Ascending aorta (tissue), 2 donors: ENCODE results near the gene MEG3. TPM values are rescaled to one million over a fixed set of nuclear protein-coding genes. Genes with fewer than 3 reads are reported as not detected.

ENCODE experiments used
- DNase-seq, 2 donors: peaks; one replicate each; pipeline ENCODE4 v3.0.0-alpha.2; 2019; ENCODE audit warnings: low spot score in 2 of 2
- H3K27ac ChIP-seq, 2 donors: fragments of 200-600 bp; sonication (generic); one replicate each; pipeline ENCODE4 v1.5.1; 2016 to 2017; ENCODE audit warnings: mild to moderate bottlenecking in 1 of 2
- H3K27me3 ChIP-seq: fragments of 200-600 bp; sonication (generic); one replicate; pipeline ENCODE4 v1.5.1; 2017
- H3K36me3 ChIP-seq, 2 donors: fragments of 200-600 bp; sonication (generic); one replicate each; pipeline ENCODE4 v1.5.1; 2016
- H3K4me1 ChIP-seq, 2 donors: fragments of 200-600 bp; sonication (generic); one replicate each; pipeline ENCODE4 v1.5.1; 2016 to 2017; ENCODE audit warnings: mild to moderate bottlenecking in 1 of 2
- H3K4me3 ChIP-seq, 2 donors: fragments of 200-600 bp; sonication (generic); one replicate each; pipeline ENCODE4 v1.5.1; 2016 to 2017; ENCODE audit warnings: mild to moderate bottlenecking in 1 of 2
- H3K9me3 ChIP-seq, 2 donors: fragments of 200-600 bp; sonication (generic); one replicate each; pipeline ENCODE4 v1.5.1; 2016
- intact Hi-C: fragments of 100-400 bp; cut with DNase I; formaldehyde crosslinking; loops from one replicate; pipeline ENCODE4 v1.15.1; 2023
- total RNA-seq: library from RNA; depleted of rRNA; stranded (reverse); fragments of >200 nt; gene quantifications from one replicate; pipeline ENCODE4 v1.1.0, GENCODE V29; 2016
- TF ChIP-seq, protein P1 (sequence below), 3 experiments: fragments of 200-600 bp in 2 of 3; fragments of 450-650 bp in 1 of 3; sonication (generic) in 2 of 3; IDR thresholded peaks; one replicate each; pipeline ENCODE4 v1.5.1; 2016 to 2019; ENCODE audit warnings: antibody characterized with exemption in 3 of 3, mild to moderate bottlenecking in 1 of 3, moderate library complexity in 1 of 3

The MEG3 gene
- total RNA-seq, 1 donor from 2014 or later, result 105 TPM

DNA sequence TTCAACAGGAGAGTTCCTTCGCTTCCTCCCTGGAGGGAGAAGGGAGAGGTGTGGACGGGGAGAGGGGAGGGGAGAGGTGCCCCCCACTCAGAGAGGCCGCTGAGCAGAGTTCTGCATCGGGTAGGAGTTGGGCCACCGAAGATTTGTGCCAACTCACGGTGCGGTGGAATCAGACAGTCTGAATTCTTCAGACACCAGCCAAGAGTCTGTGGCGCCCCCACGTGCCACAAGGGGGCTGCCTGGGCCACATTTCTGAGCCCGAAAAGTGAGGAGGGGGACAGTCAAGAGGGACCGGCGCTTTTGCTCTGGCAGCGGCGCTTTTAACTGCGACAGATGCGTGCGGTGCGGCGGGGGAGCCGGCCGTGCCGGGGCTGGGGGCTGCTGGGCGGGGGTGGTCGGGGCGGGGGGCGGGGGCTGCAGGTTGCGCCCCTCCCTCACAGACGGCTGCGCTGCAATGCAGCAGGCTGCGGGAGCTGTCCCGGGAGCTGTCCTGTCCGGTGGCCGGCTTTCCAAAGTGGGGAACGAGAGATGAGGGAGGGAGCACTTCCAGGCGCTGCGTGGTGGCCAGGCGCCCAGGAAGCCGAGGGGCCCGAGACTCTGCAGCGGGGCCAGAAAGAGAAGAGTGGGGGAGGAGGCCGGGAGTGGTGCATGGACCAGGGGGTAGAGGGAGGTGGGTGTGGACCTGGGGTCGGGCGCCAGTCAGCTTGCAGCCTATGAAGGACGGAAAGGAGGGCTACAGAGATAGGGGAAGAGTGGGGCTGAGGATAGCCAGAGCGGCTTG lies 78.6 kb downstream of the MEG3 start:
- Histone ChIP-seq H3K4me1 (no peaks in the 10 kb centered on the region), H3K4me3 (no peak overlapping the region), H3K27me3 (no peaks in the 10 kb centered on the region), H3K27ac (no peak overlapping the region), H3K36me3 (no peaks in the 10 kb centered on the region), H3K9me3 (no peaks in the 10 kb centered on the region)
- TF ChIP-seq, protein P1, sequence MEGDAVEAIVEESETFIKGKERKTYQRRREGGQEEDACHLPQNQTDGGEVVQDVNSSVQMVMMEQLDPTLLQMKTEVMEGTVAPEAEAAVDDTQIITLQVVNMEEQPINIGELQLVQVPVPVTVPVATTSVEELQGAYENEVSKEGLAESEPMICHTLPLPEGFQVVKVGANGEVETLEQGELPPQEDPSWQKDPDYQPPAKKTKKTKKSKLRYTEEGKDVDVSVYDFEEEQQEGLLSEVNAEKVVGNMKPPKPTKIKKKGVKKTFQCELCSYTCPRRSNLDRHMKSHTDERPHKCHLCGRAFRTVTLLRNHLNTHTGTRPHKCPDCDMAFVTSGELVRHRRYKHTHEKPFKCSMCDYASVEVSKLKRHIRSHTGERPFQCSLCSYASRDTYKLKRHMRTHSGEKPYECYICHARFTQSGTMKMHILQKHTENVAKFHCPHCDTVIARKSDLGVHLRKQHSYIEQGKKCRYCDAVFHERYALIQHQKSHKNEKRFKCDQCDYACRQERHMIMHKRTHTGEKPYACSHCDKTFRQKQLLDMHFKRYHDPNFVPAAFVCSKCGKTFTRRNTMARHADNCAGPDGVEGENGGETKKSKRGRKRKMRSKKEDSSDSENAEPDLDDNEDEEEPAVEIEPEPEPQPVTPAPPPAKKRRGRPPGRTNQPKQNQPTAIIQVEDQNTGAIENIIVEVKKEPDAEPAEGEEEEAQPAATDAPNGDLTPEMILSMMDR (IDR thresholded peaks at IDR 0.05), result no peak
- intact Hi-C loops, result no loop called here
- DNase-seq, result no peak

DNA sequence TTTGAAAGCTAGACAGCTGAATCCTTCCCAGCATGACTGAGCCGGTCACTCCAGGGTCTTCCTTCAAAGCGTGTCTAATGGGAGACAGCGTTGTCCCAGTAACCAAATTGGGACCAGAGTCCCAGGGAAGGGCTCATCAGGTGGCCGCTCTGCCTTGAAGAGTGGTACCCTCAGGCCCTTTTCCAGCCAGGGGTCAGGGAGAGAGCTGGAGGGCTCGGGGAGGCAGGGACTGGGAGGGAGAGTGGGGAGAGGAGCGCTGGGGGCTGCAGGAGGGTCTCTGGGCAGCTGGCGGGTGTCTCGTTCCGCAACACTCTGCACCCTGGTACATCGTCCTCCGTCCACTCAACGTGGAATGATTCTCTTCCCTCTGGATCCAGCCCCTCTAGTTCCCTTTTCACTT lies 79.2 kb downstream of the MEG3 start:
- Histone ChIP-seq H3K27ac (no peak overlapping the region), H3K27me3 (no peaks in the 10 kb centered on the region), H3K9me3 (no peaks in the 10 kb centered on the region), H3K4me3 (no peak overlapping the region), H3K4me1 (no peaks in the 10 kb centered on the region), H3K36me3 (no peaks in the 10 kb centered on the region)
- no peak for DNase-seq
- TF ChIP-seq, protein P1 (IDR thresholded peaks at IDR 0.05), result no peak
- intact Hi-C loops, result no loop called here

DNA sequence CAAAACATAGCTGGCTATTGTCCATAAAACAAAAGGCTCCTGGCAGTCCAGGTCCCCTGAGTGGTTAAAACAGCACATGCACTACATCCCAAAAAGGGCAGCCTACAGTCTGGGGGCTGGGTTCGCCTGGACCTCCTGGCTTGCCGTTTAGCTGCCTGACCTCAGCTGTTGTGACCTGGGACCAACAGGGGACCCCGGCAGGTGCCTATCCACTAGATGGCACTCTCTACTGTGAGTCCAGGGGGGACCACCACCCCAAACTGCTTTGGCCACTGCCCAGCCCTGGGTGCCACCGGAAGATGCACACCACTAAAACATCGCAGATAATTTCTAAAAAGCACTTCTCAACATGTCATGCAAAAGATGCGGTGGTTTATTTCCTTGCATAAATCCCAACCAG lies 80.5 kb downstream of the MEG3 start:
- Histone ChIP-seq H3K36me3 (no peaks in the 10 kb centered on the region), H3K27me3 (no peaks in the 10 kb centered on the region), H3K9me3 (no peaks in the 10 kb centered on the region), H3K4me1 (no peaks in the 10 kb centered on the region), H3K27ac (no peak overlapping the region), H3K4me3 (no peak overlapping the region)
- DNase-seq, result no peak
- TF ChIP-seq, protein P1 (IDR thresholded peaks at IDR 0.05), result no peak
- intact Hi-C loops, result no loop called here

DNA sequence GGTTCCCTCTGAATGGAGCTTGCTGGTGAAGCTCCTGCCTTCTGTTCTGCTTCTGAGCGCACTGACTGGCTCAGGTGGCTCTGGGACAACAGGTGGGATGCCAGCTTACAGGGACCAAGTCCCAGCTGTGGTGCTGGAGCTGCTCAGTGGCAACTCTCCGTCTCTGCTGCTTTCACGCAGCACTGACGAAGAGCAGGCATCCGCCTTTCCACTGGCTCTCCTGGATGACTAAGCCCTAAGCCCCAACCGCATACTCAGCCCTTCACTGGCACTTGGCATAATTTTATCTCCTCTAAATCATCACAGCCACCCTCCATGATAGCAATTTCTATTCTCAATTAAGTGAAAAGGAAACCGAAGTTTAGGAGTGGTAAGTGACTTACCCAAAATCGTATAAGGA lies 81.3 kb downstream of the MEG3 start:
- Histone ChIP-seq H3K4me3 (no peak overlapping the region), H3K4me1 (no peaks in the 10 kb centered on the region), H3K27me3 (no peaks in the 10 kb centered on the region), H3K9me3 (no peaks in the 10 kb centered on the region), H3K27ac (no peak overlapping the region), H3K36me3 (no peaks in the 10 kb centered on the region)
- no peak for DNase-seq
- TF ChIP-seq, protein P1 (IDR thresholded peaks at IDR 0.05), result no peak
- intact Hi-C loops, result no loop called here

DNA sequence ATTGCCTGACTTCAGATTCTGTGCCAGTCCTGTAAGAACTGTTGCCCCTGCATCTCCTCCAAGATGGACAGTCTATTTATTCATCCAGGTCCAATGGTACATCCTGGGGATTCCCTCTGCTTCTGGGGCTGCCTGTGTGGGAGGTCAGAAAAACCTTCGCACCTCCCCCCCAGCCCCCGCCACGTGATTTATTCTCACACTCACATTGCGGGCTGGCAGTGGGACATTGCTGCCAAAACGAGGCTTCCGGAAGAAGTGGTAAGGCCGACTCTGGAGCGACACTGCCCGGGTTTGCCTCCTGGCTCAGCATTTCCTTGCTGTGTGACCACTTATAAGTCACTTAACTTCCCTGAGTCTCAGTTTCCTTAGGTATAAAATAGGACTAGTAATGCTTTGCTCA lies 83.5 kb downstream of the MEG3 start:
- no peaks in the 10 kb centered on the region for H3K4me1 ChIP-seq
- H3K9me3 ChIP-seq, result no peaks in the 10 kb centered on the region
- intact Hi-C loops, result no loop called here
- H3K27me3 ChIP-seq, result no peaks in the 10 kb centered on the region
- TF ChIP-seq, protein P1 (IDR thresholded peaks at IDR 0.05), result no peak
- H3K36me3 ChIP-seq, result no peaks in the 10 kb centered on the region
- DNase-seq, result no peak
- H3K4me3 ChIP-seq, result no peak overlapping the region
- no peak overlapping the region for H3K27ac ChIP-seq

Other genes with a start within 250 kb of the MEG3 start
- gene BEGAIN, start 238.7 kb upstream of the MEG3 start, total RNA-seq, result 5.9 TPM
- gene DLK1, start 99.2 kb upstream of the MEG3 start, total RNA-seq, result 7.2 TPM
- not detected for gene RTL1, start 77.6 kb downstream of the MEG3 start, total RNA-seq